Limb (tissue), 2 donors: ENCODE data around the gene SMOC1.

ENCODE experiments used
- DNase-seq, 2 donors: peaks; one replicate each; pipeline ENCODE4 v3.0.0-alpha.2; 2016; ENCODE audit errors: extremely low spot score in 2 of 2

SMOC1 gene, protein sequence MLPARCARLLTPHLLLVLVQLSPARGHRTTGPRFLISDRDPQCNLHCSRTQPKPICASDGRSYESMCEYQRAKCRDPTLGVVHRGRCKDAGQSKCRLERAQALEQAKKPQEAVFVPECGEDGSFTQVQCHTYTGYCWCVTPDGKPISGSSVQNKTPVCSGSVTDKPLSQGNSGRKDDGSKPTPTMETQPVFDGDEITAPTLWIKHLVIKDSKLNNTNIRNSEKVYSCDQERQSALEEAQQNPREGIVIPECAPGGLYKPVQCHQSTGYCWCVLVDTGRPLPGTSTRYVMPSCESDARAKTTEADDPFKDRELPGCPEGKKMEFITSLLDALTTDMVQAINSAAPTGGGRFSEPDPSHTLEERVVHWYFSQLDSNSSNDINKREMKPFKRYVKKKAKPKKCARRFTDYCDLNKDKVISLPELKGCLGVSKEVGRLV

DNA sequence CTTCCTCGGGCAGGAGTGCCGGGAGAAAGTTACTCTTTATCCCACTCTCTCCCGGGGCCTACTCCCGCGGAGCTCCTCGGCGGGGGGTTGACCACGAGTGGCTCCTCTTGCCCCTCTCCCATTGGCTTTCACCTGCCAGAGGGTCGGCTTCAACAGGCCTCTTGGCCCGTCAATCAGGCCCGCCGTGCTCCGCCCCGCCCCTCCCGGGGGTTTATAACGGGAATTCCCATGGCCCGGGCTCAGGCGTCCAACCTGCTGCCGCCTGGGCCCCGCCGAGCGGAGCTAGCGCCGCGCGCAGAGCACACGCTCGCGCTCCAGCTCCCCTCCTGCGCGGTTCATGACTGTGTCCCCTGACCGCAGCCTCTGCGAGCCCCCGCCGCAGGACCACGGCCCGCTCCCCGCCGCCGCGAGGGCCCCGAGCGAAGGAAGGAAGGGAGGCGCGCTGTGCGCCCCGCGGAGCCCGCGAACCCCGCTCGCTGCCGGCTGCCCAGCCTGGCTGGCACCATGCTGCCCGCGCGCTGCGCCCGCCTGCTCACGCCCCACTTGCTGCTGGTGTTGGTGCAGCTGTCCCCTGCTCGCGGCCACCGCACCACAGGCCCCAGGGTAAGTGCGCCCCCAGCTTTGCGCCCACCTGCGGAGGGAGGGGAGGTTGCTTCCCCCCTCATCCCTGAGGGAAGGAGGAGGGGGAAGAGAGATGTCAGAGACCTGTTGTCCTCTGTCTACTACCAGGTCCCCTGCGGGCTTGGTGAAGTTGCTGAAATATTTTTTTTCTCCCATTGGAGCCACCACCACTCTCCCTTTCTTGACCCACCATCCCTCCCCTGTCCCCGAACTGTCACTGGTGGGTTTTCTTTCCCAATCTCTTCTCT is at the start of gene SMOC1:
SMOC1 (plus strand) TSS at position 242 of the 869 bp plus-strand sequence; CDS start at position 505, 263 bp downstream.
- peak in 1 of 2 donors; percentile 82 for DNase-seq

- no peak for DNase-seq
Measured at GRCh38 chr14:69838881-69839416, 40.3 kb upstream of the SMOC1 start.

GRCh38 chr14:69839661-69840060 is 39.6 kb upstream of the SMOC1 start:
- no peak for DNase-seq

GRCh38 chr14:69841656-69842055 is 37.6 kb upstream of the SMOC1 start:
- no peak for DNase-seq

- DNase-seq: no peak
Measured at GRCh38 chr14:69842686-69843420, 36.4 kb upstream of the SMOC1 start.

DNA sequence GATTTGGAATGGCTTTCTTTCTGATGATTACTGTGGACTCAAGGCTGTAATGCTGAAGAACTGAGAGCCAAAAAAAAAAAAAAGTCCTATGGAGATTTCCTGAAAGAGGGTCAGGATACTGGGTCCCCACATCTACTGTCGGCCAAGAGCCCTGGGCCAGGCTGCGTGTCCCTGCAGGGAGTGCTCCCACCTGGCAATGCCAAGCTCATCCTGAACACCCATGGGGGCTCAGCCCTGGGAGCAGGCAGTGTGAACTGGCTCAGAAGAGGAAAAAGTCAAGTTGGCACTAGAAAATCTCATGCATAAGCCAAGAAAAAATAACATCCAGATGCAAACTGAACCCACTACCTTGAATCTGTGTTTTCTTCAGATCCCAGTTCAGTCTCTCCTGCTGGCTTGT is 35.0 kb upstream of the SMOC1 start:
- DNase-seq: no peak

- no peak for DNase-seq
Measured at GRCh38 chr14:69845050-69845581, 34.1 kb upstream of the SMOC1 start.

- DNase-seq: no peak
Measured at GRCh38 chr14:69845787-69846186, 33.4 kb upstream of the SMOC1 start.

GRCh38 chr14:69848156-69848555 is 31.1 kb upstream of the SMOC1 start:
- DNase-seq: no peak

DNA sequence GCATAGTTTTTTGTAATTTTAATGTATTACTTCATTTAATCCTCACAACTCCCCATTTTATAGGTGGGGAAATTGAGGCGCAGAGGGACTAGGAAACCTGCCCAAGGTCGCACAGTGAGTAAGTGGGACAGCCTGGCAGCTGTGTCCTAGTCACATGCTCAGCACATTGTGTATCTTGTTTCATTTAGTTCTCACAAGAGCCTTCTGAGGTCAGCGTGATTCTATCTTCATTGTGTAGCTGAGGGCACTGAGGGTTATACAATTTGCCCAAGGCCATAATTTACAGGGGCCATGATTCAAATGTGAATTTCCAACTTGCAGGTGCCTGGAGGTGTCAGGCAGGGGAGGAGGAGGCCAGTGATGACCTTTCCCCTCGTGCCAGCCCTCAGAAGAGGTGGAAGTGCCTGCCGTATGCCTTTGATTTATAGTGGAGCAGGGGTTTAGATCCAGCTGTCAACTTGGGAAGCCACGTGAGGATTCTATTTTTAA is 30.3 kb upstream of the SMOC1 start:
- no peak for DNase-seq

DNA sequence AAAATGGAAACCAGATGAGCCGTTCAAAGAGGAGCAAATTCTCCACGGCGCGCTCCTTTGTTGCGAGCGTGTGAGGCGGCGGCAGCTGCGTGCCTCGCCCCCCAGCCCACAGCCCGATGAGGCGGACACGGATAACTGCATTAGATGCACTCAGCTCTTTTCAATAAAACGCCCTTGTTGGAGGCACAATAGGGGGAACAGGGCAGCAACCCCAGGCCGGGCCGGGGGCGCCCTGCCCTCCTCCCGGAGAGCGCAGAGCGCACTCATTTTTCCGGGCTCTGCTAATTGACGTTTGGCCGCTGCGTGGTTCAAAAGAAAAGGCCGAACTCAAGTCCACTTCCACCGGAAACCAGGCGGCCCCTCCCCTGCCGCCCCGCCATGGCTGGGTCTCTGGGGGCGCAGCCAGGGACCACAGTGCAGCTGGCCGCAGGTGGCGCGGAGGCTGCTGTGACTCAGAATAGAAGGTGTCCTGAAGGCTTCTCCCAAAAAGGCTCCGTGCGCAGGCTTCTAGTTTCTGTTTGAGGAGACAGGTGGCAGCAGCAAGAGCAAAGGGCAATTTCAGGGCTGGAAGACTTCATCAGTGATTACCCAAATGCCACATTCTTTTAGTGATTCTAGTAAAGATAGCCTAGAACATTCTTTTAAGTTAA is 29.0 kb upstream of the SMOC1 start:
- DNase-seq: peak in 1 of 2 donors; percentile 62

- no peak for DNase-seq
Measured at GRCh38 chr14:69850736-69851112, 28.5 kb upstream of the SMOC1 start.

DNA sequence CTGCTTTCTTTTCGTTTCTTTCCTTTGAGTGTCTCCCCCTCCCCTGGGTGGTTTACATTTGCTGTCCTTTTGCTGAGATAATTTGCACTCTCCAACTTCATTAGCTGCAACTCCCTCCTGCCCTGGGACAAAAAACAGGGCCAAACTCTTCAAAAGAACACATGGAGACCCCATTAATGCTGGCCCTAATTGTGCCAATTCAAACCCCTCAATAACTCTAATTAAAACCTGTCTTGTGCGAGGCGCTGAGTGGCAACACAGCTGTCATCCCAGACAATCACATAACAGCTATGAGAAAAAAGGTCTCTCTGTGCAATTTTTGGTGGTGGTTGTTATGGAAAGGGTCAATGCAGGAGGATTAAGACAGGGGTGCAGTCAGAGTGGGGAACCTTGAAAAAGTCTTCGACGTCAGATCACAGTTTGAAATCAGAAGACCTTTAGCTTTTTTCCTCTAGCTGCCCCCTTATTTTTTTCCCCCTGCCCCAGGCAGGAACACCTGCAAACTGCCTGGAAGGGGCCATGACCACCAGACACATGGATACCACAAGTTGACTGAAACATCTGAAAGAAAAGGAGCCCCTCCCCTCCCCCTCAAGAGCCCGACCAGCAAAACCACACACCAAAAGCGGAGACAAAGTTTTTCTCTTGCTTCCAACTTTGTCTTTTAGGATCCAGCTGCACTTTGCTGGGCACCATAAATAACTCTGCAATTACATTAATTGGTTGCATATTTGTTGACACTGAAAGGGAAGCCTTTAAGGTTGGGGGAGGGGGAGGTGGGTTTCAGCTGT is 26.5 kb upstream of the SMOC1 start:
- DNase-seq: no peak

- DNase-seq: no peak
Measured at GRCh38 chr14:69853774-69854173, 25.4 kb upstream of the SMOC1 start.

GRCh38 chr14:69854598-69854997 is 24.6 kb upstream of the SMOC1 start:
- DNase-seq: no peak

DNA sequence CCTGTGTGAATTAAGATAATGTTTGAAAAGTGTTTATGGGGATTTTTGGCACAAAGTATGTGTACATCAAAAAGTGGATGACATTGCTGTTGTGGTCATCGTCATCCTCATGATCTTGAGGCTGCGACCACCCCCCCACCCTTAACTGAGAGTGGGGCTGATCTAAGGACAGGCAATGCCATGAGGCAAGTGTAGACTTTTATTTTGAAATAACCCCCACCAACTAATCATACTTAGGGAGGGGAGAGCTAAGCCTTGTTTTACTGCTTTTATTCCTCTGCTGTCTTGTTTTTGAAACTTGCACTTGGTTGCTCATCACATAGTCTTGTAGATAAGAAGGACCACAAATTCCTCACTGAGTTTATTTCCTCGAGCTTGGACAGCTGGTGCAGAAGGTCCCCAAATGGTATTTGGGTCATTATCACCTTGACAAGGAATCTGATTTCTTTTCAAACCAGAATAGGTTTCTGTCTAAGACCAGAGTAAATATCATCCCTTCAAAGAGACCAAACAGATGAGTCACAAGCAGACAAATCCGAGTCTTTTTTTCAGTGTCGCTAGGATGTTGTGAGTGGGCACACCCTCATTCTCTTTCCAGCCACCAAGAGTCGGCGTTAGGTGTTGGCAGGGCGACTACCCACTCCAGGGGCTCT is 23.9 kb upstream of the SMOC1 start:
- no peak for DNase-seq

- no peak for DNase-seq
Measured at GRCh38 chr14:69858801-69859200, 20.4 kb upstream of the SMOC1 start.

DNA sequence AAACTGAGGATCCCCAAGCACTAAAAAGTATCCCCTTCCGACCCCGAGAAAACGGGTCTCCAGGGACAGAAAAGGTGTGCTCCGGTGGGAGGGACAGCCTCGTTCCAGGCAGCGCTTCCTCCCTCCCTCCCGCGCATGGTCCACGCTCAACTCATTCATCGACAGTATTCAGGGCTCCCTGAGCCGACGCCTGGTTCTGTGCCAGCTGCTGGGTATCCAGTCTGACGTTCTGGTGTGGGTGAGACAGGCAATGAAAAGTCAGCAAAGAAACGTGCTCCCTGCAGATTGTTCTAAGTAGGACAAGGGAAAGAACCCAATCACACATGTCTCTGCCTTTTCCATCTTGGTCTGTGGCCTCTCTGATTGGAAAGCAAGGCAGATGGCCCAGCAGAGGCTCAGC is 19.6 kb upstream of the SMOC1 start:
- no peak for DNase-seq

DNA sequence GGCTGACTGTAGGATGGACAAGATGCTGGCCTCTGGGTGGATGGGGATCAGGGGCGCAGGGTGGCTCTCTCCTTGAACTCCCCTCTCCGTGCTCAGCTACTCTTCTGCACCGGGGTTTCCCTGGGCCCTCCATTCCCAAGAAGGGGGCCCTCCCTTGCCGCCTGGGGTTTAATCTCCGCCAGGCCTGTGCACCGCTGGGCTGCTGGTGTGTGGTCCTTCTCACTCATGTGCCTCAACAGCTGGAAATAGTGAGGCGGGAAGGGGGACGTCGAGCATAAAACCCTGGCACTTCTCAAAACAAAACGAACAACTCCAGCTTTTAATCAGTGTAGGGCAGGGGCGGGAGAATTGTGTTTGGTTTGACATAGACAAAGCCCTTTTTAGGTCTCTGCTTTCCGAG is 19.0 kb upstream of the SMOC1 start:
- DNase-seq: no peak
